ENCODE measurements around the gene RNPS1.

GRCh38 chr16:2280461-2280860, 12.5 kb upstream of the RNPS1 start:
- TF ChIP-seq CTCF (conservative IDR thresholded peaks at IDR 0.05; ENCODE audit: low read depth, low read length) (no peak), MXI1 (IDR thresholded peaks at IDR 0.05; ENCODE audit: borderline replicate concordance, low read depth, low read length) (no peak), POLR2A (IDR thresholded peaks at IDR 0.05; ENCODE audit: low read depth, low read length) (no peak), CEBPB (IDR thresholded peaks at IDR 0.05; ENCODE audit: low read depth, low read length) (no peak), BHLHE40 (IDR thresholded peaks at IDR 0.05; ENCODE audit: low read depth, low read length) (no peak), MAZ (IDR thresholded peaks at IDR 0.05; ENCODE audit: borderline replicate concordance, low read depth, low read length) (no peak), CHD1 (IDR thresholded peaks at IDR 0.05; ENCODE audit: low read depth, low read length) (no peak), RCOR1 (IDR thresholded peaks at IDR 0.05; ENCODE audit: insufficient replicate concordance, low read length) (no peak), SMC3 (IDR thresholded peaks at IDR 0.05; ENCODE audit: low read depth, low read length) (no peak), FOS (IDR thresholded peaks at IDR 0.05; ENCODE audit: low read depth, low read length) (no peak), RFX5 (IDR thresholded peaks at IDR 0.05; ENCODE audit: low read depth, low read length) (no peak), MAFK (IDR thresholded peaks at IDR 0.05; ENCODE audit: low read depth, low read length) (no peak), NFE2L2 (IDR thresholded peaks at IDR 0.05; ENCODE audit: low read depth, low read length) (no peak)
- TF ChIP-seq, protein P1, sequence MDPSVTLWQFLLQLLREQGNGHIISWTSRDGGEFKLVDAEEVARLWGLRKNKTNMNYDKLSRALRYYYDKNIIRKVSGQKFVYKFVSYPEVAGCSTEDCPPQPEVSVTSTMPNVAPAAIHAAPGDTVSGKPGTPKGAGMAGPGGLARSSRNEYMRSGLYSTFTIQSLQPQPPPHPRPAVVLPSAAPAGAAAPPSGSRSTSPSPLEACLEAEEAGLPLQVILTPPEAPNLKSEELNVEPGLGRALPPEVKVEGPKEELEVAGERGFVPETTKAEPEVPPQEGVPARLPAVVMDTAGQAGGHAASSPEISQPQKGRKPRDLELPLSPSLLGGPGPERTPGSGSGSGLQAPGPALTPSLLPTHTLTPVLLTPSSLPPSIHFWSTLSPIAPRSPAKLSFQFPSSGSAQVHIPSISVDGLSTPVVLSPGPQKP (IDR thresholded peaks at IDR 0.05; ENCODE audit: borderline replicate concordance, low read depth, low read length): no peak

Measured in IMR-90 (cell line).